Ascending aorta (tissue), 2 donors: ENCODE data around the gene FCER1G. TPM values are rescaled to one million over a fixed set of nuclear protein-coding genes. Genes with fewer than 3 reads are reported as not detected.

ENCODE experiments used
- DNase-seq, 2 donors: peaks; one replicate each; pipeline ENCODE4 v3.0.0-alpha.2; 2019; ENCODE audit warnings: low spot score in 2 of 2
- H3K27ac ChIP-seq, 2 donors: fragments of 200-600 bp; sonication (generic); one replicate each; pipeline ENCODE4 v1.5.1; 2016 to 2017; ENCODE audit warnings: mild to moderate bottlenecking in 1 of 2
- H3K27me3 ChIP-seq: fragments of 200-600 bp; sonication (generic); one replicate; pipeline ENCODE4 v1.5.1; 2017
- H3K36me3 ChIP-seq, 2 donors: fragments of 200-600 bp; sonication (generic); one replicate each; pipeline ENCODE4 v1.5.1; 2016
- H3K4me1 ChIP-seq, 2 donors: fragments of 200-600 bp; sonication (generic); one replicate each; pipeline ENCODE4 v1.5.1; 2016 to 2017; ENCODE audit warnings: mild to moderate bottlenecking in 1 of 2
- H3K4me3 ChIP-seq, 2 donors: fragments of 200-600 bp; sonication (generic); one replicate each; pipeline ENCODE4 v1.5.1; 2016 to 2017; ENCODE audit warnings: mild to moderate bottlenecking in 1 of 2
- H3K9me3 ChIP-seq, 2 donors: fragments of 200-600 bp; sonication (generic); one replicate each; pipeline ENCODE4 v1.5.1; 2016
- CTCF ChIP-seq, 3 experiments: fragments of 200-600 bp in 2 of 3; fragments of 450-650 bp in 1 of 3; sonication (generic) in 2 of 3; IDR thresholded peaks; one replicate each; pipeline ENCODE4 v1.5.1; 2016 to 2019; ENCODE audit warnings: antibody characterized with exemption in 3 of 3, mild to moderate bottlenecking in 1 of 3, moderate library complexity in 1 of 3
- intact Hi-C: fragments of 100-400 bp; cut with DNase I; formaldehyde crosslinking; loops from one replicate; pipeline ENCODE4 v1.15.1; 2023
- total RNA-seq: library from RNA; depleted of rRNA; stranded (reverse); fragments of >200 nt; gene quantifications from one replicate; pipeline ENCODE4 v1.1.0, GENCODE V29; 2016

FCER1G gene
- total RNA-seq, 1 donor from 2014 or later = 69.9 TPM

GRCh38 chr1:161198897-161199431 is 16.1 kb upstream of the FCER1G start, which contains the start of gene ADAMTS4:
Gene ADAMTS4 (minus strand): TSS chr1:161199054. CDS start chr1:161198627, 427 bp downstream.
- H3K4me3 ChIP-seq = peak within 1 kb of the TSS; percentile 47 to 51
- H3K27ac ChIP-seq = peak within 1 kb of the TSS; percentile 92 to 97
- peaks cover 8 to 32% of the 10 kb centered on the region in 2 donors for H3K4me1 ChIP-seq

GRCh38 chr1:161199506-161200139 is 15.5 kb upstream of the FCER1G start:
- Histone ChIP-seq H3K4me1 (peaks cover 8 to 32% of the 10 kb centered on the region in 2 donors), H3K4me3 (no peak overlapping the region), H3K36me3 (no peaks in the 10 kb centered on the region), H3K27me3 (no peaks in the 10 kb centered on the region), H3K27ac (peak overlapping the region; percentile 92 to 97), H3K9me3 (no peaks in the 10 kb centered on the region)
- no peak for TF ChIP-seq CTCF (IDR thresholded peaks at IDR 0.05)
- intact Hi-C loops = loop anchor here (5.0 to 10.0 kb wide), 3 partner anchors 155 to 545 kb away; partner anchors contain the start of genes DUSP12 and USF1
- DNase-seq = no peak

More at GRCh38 chr1:161198897-161199431, 16.1 kb upstream of the FCER1G start, which contains the start of gene ADAMTS4:
- no peaks in the 10 kb centered on the region for H3K9me3 ChIP-seq
- H3K27me3 ChIP-seq = no peaks in the 10 kb centered on the region
- intact Hi-C loops = no loop called here
- no peak for TF ChIP-seq CTCF (IDR thresholded peaks at IDR 0.05)
- no peaks in the 10 kb centered on the region for H3K36me3 ChIP-seq
- DNase-seq = peak in 1 of 2 donors; percentile 86

GRCh38 chr1:161200421-161200991 is 14.6 kb upstream of the FCER1G start:
- Histone ChIP-seq H3K4me3 (no peak overlapping the region), H3K36me3 (no peaks in the 10 kb centered on the region), H3K27me3 (no peaks in the 10 kb centered on the region), H3K4me1 (peaks cover 8 to 32% of the 10 kb centered on the region in 2 donors), H3K27ac (peak overlapping the region; percentile 92 to 97), H3K9me3 (no peaks in the 10 kb centered on the region)
- no peak for TF ChIP-seq CTCF (IDR thresholded peaks at IDR 0.05)
- no peak for DNase-seq
- intact Hi-C loops = loop anchor here (5.0 to 10.0 kb wide), 3 partner anchors 156 to 544 kb away; partner anchors contain the start of genes DUSP12 and USF1

- Histone ChIP-seq H3K4me1 (peaks cover 8 to 32% of the 10 kb centered on the region in 2 donors), H3K27ac (peak overlapping the region; percentile 92 to 97), H3K27me3 (no peaks in the 10 kb centered on the region), H3K36me3 (peaks cover 0 to 7% of the 10 kb centered on the region in 2 donors), H3K4me3 (peak overlapping the region; percentile 77 to 89), H3K9me3 (no peaks in the 10 kb centered on the region)
- peak in 1 of 2 donors; percentile 84 for DNase-seq
- TF ChIP-seq CTCF (IDR thresholded peaks at IDR 0.05) = no peak
- intact Hi-C loops = loop anchor here (5.0 to 10.0 kb wide), 3 partner anchors 156 to 544 kb away; partner anchors contain the start of genes DUSP12 and USF1
Measured at GRCh38 chr1:161200992-161201835, 13.9 kb upstream of the FCER1G start.
